Gastroesophageal sphincter (tissue), 3 donors: Measurements from ENCODE around the gene MXRA8.

Source experiments
- POLR2A ChIP-seq, 2 donors: fragments of 450-650 bp; IDR thresholded peaks; one replicate each; pipeline ENCODE4 v1.6.1; 2017; ENCODE audit warnings: antibody characterized with exemption in 2 of 2, mild to moderate bottlenecking in 2 of 2, moderate library complexity in 1 of 2
- TF ChIP-seq, protein P1 (sequence below), 4 experiments: fragments of 200-600 bp in 2 of 4; fragments of 450-650 bp in 2 of 4; sonication (generic) in 1 of 4; IDR thresholded peaks; one replicate each; pipeline ENCODE4 v1.5.1; 2017 to 2019; ENCODE audit warnings: antibody characterized with exemption in 4 of 4, mild to moderate bottlenecking in 2 of 4, moderate library complexity in 2 of 4

DNA sequence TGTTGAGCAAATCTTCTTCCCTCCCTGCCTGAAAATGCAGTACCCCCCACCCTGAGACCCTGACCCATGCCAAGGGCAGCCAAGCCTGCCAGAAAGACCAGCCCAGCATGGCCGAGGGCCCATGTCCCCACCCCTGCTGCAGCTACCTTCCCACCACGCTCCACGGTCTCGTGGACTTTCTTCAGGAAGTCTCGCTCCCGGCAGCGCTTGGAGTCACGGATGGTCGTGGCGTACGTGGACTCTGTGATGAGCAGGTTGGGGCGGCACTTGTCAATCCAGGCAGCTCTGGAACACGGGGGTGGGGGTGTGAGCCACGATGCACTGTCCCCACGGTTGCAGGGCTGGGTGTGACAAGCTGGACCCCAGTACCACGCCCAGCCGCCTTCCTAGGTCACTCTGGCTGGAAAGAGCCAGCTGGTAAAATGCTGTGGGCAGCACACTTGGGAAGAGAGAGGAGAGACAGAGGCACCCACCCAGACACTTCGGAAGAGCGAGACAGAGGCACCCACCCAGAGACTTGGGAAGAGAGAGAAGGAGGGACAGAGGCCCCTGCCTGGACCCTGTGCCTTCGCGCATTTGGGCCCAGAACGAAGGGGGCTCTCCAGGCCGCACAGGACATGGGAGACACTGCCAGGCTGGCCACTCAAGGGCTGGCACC is 43.5 kb downstream of the MXRA8 start:
- TF ChIP-seq, protein P1, sequence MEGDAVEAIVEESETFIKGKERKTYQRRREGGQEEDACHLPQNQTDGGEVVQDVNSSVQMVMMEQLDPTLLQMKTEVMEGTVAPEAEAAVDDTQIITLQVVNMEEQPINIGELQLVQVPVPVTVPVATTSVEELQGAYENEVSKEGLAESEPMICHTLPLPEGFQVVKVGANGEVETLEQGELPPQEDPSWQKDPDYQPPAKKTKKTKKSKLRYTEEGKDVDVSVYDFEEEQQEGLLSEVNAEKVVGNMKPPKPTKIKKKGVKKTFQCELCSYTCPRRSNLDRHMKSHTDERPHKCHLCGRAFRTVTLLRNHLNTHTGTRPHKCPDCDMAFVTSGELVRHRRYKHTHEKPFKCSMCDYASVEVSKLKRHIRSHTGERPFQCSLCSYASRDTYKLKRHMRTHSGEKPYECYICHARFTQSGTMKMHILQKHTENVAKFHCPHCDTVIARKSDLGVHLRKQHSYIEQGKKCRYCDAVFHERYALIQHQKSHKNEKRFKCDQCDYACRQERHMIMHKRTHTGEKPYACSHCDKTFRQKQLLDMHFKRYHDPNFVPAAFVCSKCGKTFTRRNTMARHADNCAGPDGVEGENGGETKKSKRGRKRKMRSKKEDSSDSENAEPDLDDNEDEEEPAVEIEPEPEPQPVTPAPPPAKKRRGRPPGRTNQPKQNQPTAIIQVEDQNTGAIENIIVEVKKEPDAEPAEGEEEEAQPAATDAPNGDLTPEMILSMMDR (IDR thresholded peaks at IDR 0.05) = no peak
- no peak for TF ChIP-seq POLR2A (IDR thresholded peaks at IDR 0.05)
